Esophagus muscularis mucosa (tissue), 4 donors: Measurements from ENCODE around the gene CCNE1.

ENCODE experiments used
- CTCF ChIP-seq, 3 experiments: fragments of 200-600 bp in 2 of 3; fragments of 450-650 bp in 1 of 3; sonication (generic) in 2 of 3; IDR thresholded peaks; one replicate each; pipeline ENCODE4 v1.5.1; 2017 to 2019; ENCODE audit warnings: antibody characterized with exemption in 3 of 3, mild to moderate bottlenecking in 2 of 3, moderate library complexity in 1 of 3
- EP300 ChIP-seq: sonication (generic); formaldehyde crosslinking; IDR thresholded peaks from one replicate; pipeline ENCODE4 v1.6.1; 2017; ENCODE audit warnings: antibody characterized with exemption
- POLR2A ChIP-seq: fragments of 450-650 bp; IDR thresholded peaks from one replicate; pipeline ENCODE4 v1.6.1; 2017; ENCODE audit warnings: antibody characterized with exemption, moderate library complexity, mild to moderate bottlenecking, low read depth
- POLR2AphosphoS5 ChIP-seq, 2 donors: sonication (generic); formaldehyde crosslinking; IDR thresholded peaks; one replicate each; pipeline ENCODE4 v1.6.1; 2017; ENCODE audit warnings: antibody characterized with exemption in 2 of 2

GRCh38 chr19:29858621-29859020 lies 46.8 kb downstream of the CCNE1 start:
- TF ChIP-seq CTCF (IDR thresholded peaks at IDR 0.05) = no peak
- TF ChIP-seq POLR2AphosphoS5 (IDR thresholded peaks at IDR 0.05) = no peak
- no peak for TF ChIP-seq POLR2A
- TF ChIP-seq EP300 = no peak
